Esophagus muscularis mucosa (tissue), 3 donors: Measurements from ENCODE around the gene GALNT2.

Source experiments
- CTCF ChIP-seq, 3 experiments: fragments of 200-600 bp in 2 of 3; fragments of 450-650 bp in 1 of 3; sonication (generic) in 2 of 3; IDR thresholded peaks; one replicate each; pipeline ENCODE4 v1.5.1; 2017 to 2019; ENCODE audit warnings: antibody characterized with exemption in 3 of 3, mild to moderate bottlenecking in 2 of 3, moderate library complexity in 1 of 3
- POLR2A ChIP-seq: fragments of 450-650 bp; IDR thresholded peaks from one replicate; pipeline ENCODE4 v1.6.1; 2017; ENCODE audit warnings: antibody characterized with exemption, moderate library complexity, mild to moderate bottlenecking, low read depth
- POLR2AphosphoS5 ChIP-seq, 2 donors: sonication (generic); formaldehyde crosslinking; IDR thresholded peaks; one replicate each; pipeline ENCODE4 v1.6.1; 2017; ENCODE audit warnings: antibody characterized with exemption in 2 of 2

- TF ChIP-seq CTCF (IDR thresholded peaks at IDR 0.05) (no peak), POLR2A (no peak), POLR2AphosphoS5 (IDR thresholded peaks at IDR 0.05) (no peak)
Observed at GRCh38 chr1:230278376-230278775, 211.3 kb downstream of the GALNT2 start.
